ENCODE results near the gene PIK3AP1.

PIK3AP1 gene

DNA sequence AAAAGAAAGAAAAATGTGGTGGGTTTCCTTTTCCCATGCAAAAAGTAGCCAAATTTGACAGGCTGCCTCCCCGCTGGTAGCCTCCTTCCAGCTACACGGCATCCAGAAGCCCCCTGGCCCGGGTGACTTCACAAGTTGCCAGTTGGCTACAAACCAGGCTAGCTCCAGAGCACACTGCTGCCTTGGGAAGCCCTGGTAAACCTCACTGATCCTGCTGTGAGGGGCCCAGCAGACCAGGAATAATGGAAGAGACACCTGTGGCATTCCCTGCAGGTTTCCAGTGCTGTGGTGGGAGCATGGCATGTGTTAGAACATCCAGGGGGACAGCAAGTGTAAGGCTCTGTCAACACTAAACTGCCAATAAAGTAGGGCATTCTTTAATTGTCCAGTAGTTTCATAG lies 77.8 kb downstream of the PIK3AP1 start:
- H3K9ac ChIP-seq (ENCODE audit: low read length) = no peak overlapping the region
- H3K79me2 ChIP-seq (ENCODE audit: low read length) = no peaks in the 10 kb centered on the region
- no peaks in the 10 kb centered on the region for H3F3A ChIP-seq (ENCODE audit: insufficient read depth, low read length)
- H3K27ac ChIP-seq (ENCODE audit: low read length) = no peak overlapping the region
- H3K4me1 ChIP-seq (ENCODE audit: low read length) = no peaks in the 10 kb centered on the region
- no peaks in the 10 kb centered on the region for H3K9me3 ChIP-seq (replicated peaks; ENCODE audit: insufficient read depth, low read length)
- H4K20me1 ChIP-seq (ENCODE audit: insufficient read depth, low read length) = no peaks in the 10 kb centered on the region
- H3K9me2 ChIP-seq (replicated peaks; ENCODE audit: insufficient read depth, low read length) = no peaks in the 10 kb centered on the region
- H3K27me3 ChIP-seq (replicated peaks; ENCODE audit: insufficient read depth, low read length) = no peaks in the 10 kb centered on the region
- H3K36me3 ChIP-seq (replicated peaks; ENCODE audit: insufficient read depth, low read length) = no peaks in the 10 kb centered on the region
- no peak overlapping the region for H3K4me2 ChIP-seq (ENCODE audit: low read depth, low read length)
- no peak for DNase-seq
- no peak overlapping the region for H3K4me3 ChIP-seq (ENCODE audit: low read length)
- H2AFZ ChIP-seq (ENCODE audit: low read length) = no peak overlapping the region
- TF ChIP-seq, protein P1, sequence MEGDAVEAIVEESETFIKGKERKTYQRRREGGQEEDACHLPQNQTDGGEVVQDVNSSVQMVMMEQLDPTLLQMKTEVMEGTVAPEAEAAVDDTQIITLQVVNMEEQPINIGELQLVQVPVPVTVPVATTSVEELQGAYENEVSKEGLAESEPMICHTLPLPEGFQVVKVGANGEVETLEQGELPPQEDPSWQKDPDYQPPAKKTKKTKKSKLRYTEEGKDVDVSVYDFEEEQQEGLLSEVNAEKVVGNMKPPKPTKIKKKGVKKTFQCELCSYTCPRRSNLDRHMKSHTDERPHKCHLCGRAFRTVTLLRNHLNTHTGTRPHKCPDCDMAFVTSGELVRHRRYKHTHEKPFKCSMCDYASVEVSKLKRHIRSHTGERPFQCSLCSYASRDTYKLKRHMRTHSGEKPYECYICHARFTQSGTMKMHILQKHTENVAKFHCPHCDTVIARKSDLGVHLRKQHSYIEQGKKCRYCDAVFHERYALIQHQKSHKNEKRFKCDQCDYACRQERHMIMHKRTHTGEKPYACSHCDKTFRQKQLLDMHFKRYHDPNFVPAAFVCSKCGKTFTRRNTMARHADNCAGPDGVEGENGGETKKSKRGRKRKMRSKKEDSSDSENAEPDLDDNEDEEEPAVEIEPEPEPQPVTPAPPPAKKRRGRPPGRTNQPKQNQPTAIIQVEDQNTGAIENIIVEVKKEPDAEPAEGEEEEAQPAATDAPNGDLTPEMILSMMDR (IDR thresholded peaks at IDR 0.05; ENCODE audit: low read length) = no peak
- TF ChIP-seq EZH2 (optimal IDR thresholded peaks at IDR 0.05; ENCODE audit: low read depth, low read length) = no peak
- TF ChIP-seq EZH2phosphoT487 (IDR thresholded peaks at IDR 0.05; ENCODE audit: low read length) = no peak

DNA sequence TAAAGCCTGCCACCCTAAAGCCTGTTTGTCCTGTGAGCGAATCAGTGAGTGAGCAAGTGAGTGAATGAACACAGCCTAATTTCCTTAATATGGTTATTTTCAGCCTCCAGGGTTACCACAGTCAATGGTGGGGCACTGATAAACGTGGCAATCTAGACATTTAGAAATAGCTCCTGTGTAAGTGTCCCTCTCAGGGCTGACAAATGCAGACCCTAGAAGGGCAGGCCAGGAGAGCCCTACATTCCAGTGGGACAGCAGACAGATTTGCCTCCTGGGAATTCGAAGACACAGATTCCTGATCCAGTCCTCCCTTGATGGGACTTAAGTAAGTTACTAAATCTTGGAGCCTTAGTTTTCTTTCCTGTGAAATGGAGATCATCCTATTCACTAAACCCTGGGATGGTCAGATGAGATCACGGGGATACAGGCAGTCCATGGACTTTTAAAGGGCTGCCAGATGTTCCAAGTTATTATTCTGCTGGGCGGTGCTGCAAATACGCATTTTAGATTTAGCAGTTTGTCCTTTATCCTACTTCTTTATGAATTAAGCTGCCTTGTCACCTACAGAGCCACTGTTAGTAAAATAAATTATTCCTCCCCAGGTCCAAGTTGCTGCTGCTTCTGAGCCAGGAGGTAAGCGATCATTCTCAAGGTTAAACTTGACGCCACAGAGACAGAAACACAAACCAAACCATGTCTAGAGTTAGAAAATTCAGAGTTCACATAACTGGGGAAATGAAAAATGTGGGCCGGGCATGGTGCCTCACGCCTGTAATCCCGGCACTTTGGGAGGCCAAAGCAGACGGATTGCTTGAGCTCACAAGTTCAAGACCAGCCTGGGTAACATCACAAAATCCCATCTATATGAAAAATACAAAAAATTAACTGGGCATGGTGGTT lies 78.7 kb downstream of the PIK3AP1 start:
- Histone ChIP-seq H3K4me2 (ENCODE audit: low read depth, low read length) (no peak overlapping the region), H2AFZ (ENCODE audit: low read length) (no peak overlapping the region), H3K4me3 (ENCODE audit: low read length) (no peak overlapping the region), H3K9ac (ENCODE audit: low read length) (no peak overlapping the region), H4K20me1 (ENCODE audit: insufficient read depth, low read length) (no peaks in the 10 kb centered on the region), H3K4me1 (ENCODE audit: low read length) (peaks cover under 1% of the 10 kb centered on the region), H3K27me3 (replicated peaks; ENCODE audit: insufficient read depth, low read length) (no peaks in the 10 kb centered on the region), H3K79me2 (ENCODE audit: low read length) (no peaks in the 10 kb centered on the region), H3K36me3 (replicated peaks; ENCODE audit: insufficient read depth, low read length) (no peaks in the 10 kb centered on the region), H3K9me3 (replicated peaks; ENCODE audit: insufficient read depth, low read length) (no peaks in the 10 kb centered on the region), H3F3A (ENCODE audit: insufficient read depth, low read length) (no peaks in the 10 kb centered on the region), H3K9me2 (replicated peaks; ENCODE audit: insufficient read depth, low read length) (no peaks in the 10 kb centered on the region), H3K27ac (ENCODE audit: low read length) (no peak overlapping the region)
- TF ChIP-seq, protein P1 (IDR thresholded peaks at IDR 0.05; ENCODE audit: low read length) = no peak
- TF ChIP-seq EZH2 (optimal IDR thresholded peaks at IDR 0.05; ENCODE audit: low read depth, low read length) (no peak), EZH2phosphoT487 (IDR thresholded peaks at IDR 0.05; ENCODE audit: low read length) (no peak)
- DNase-seq = no peak

DNA sequence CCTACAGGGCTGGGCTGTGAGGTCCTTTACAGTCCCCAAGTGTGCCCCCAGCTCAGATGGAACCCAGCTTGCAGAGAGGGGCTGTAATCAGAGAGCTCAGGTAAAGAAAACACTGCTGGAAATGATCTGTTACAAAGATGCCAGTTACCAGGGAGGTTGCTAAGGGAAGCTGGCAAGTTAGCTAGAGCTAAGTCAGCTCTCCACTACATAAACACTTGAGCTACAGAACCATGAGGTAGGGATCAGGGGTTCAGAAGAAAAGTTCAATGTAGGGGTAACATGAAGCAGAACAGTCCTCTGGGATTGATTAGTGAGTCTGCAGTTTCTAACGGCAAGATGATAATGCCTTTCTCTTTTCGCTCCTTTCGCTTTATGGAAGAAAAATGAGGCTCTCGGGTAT lies 80.4 kb downstream of the PIK3AP1 start:
- Histone ChIP-seq H2AFZ (ENCODE audit: low read length) (no peak overlapping the region), H3K9ac (ENCODE audit: low read length) (no peak overlapping the region), H3K9me3 (replicated peaks; ENCODE audit: insufficient read depth, low read length) (no peaks in the 10 kb centered on the region), H3K4me2 (ENCODE audit: low read depth, low read length) (no peak overlapping the region), H3K4me3 (ENCODE audit: low read length) (no peak overlapping the region), H3F3A (ENCODE audit: insufficient read depth, low read length) (no peaks in the 10 kb centered on the region), H3K27ac (ENCODE audit: low read length) (no peak overlapping the region), H3K36me3 (replicated peaks; ENCODE audit: insufficient read depth, low read length) (no peaks in the 10 kb centered on the region), H3K27me3 (replicated peaks; ENCODE audit: insufficient read depth, low read length) (no peaks in the 10 kb centered on the region), H4K20me1 (ENCODE audit: insufficient read depth, low read length) (no peaks in the 10 kb centered on the region), H3K4me1 (ENCODE audit: low read length) (peaks cover 6% of the 10 kb centered on the region), H3K9me2 (replicated peaks; ENCODE audit: insufficient read depth, low read length) (no peaks in the 10 kb centered on the region), H3K79me2 (ENCODE audit: low read length) (no peaks in the 10 kb centered on the region)
- DNase-seq = no peak
- TF ChIP-seq EZH2phosphoT487 (IDR thresholded peaks at IDR 0.05; ENCODE audit: low read length) = no peak

DNA sequence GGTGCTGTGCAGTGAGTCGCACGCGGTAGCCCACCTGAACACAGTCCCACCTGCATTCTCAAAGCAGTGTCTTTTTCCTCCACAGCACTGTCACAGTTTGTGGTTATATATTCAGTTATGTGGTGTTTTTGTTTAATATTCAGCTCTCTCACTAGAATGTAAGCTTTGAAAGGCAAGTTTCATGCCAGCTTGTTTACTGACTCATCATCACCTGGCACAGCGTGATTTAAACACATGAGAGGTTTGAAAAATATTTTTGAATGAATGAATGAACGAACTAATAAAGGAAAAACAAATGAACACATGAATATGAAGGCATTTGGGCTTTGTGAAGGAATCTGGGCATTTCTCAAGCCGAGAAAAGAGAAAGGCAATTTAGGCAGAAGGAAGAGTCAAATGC lies 81.6 kb downstream of the PIK3AP1 start:
- H3K9ac ChIP-seq (ENCODE audit: low read length) = no peak overlapping the region
- H3K27ac ChIP-seq (ENCODE audit: low read length) = no peak overlapping the region
- H3K4me1 ChIP-seq (ENCODE audit: low read length) = peaks cover 6% of the 10 kb centered on the region
- TF ChIP-seq, protein P1 (IDR thresholded peaks at IDR 0.05; ENCODE audit: low read length) = no peak
- no peak for TF ChIP-seq EZH2 (optimal IDR thresholded peaks at IDR 0.05; ENCODE audit: low read depth, low read length)
- TF ChIP-seq EZH2phosphoT487 (IDR thresholded peaks at IDR 0.05; ENCODE audit: low read length) = no peak
- no peaks in the 10 kb centered on the region for H3F3A ChIP-seq (ENCODE audit: insufficient read depth, low read length)
- no peak overlapping the region for H3K4me2 ChIP-seq (ENCODE audit: low read depth, low read length)
- H3K27me3 ChIP-seq (replicated peaks; ENCODE audit: insufficient read depth, low read length) = no peaks in the 10 kb centered on the region
- no peaks in the 10 kb centered on the region for H4K20me1 ChIP-seq (ENCODE audit: insufficient read depth, low read length)
- no peak overlapping the region for H3K4me3 ChIP-seq (ENCODE audit: low read length)
- H3K9me3 ChIP-seq (replicated peaks; ENCODE audit: insufficient read depth, low read length) = no peaks in the 10 kb centered on the region
- no peaks in the 10 kb centered on the region for H3K9me2 ChIP-seq (replicated peaks; ENCODE audit: insufficient read depth, low read length)
- no peaks in the 10 kb centered on the region for H3K36me3 ChIP-seq (replicated peaks; ENCODE audit: insufficient read depth, low read length)
- no peak overlapping the region for H2AFZ ChIP-seq (ENCODE audit: low read length)
- DNase-seq = no peak
- H3K79me2 ChIP-seq (ENCODE audit: low read length) = no peaks in the 10 kb centered on the region
